DND-41 (cell line): ENCODE measurements around the gene TBC1D5.

Experiments
- CTCF ChIP-seq: IDR thresholded peaks from 2 replicates; pipeline ENCODE4 v1.5.1; 2012; ENCODE audit warnings: borderline replicate concordance, low read length, moderate library complexity, mild to moderate bottlenecking; ENCODE audit not compliant: poor library complexity, severe bottlenecking; ENCODE audit errors: extremely low read depth
- EZH2 ChIP-seq: IDR thresholded peaks from 3 replicates; pipeline ENCODE4 v1.6.1; 2012; ENCODE audit warnings: borderline replicate concordance, low read depth, mild to moderate bottlenecking, moderate library complexity, low read length, inconsistent platforms; ENCODE audit not compliant: severe bottlenecking

DNA sequence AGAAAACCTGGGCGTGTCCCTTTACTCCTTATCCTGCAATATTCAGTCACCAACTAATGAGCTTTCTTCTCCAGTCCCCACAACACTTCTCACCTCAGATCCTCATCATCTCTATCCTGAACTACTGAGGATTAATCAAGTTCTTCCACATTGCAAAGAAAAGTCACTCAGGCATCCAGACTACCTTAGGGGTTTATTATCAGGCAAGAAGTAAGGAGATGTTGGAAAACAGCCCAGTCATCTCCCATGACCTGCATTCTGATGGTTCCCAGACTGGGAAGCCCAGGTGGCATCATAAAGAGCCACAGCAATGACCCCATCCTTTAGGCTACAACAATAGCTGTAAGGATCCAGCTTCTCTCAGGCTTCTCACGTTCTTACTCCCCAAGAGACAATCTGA is 3.5 kb upstream of the TBC1D5 start:
- TF ChIP-seq EZH2 (no peak), CTCF (no peak)
